Measurements from ENCODE around the gene CA10.

The CA10 gene

DNA sequence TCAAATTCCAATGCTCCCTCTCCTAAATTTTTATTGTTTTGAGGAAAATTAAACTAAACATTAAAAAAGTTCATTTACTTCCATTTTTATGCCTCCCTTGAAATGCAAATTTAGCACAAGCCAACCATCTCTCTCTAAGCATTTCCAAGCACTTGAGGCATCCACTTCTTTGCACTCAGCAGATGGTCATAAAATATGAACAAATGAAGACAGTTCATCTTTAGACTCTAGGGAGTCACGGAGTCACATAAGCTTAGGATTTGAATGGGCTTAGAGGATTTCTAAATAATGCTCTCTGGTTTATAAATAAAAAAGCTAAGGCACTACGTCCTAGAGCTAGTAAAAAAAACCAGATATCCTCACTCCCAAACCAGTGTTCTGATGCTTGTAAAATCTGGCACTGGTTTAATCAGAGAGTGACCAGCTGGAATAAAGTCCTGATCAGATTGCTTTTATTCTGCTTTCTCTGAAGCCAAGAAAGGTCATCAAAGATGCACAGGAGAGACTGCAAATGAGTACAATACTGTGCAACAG lies 204.2 kb downstream of the CA10 start:
- no peak overlapping the region for H3K9ac ChIP-seq (ENCODE audit: low read depth, low read length, poor library complexity)
- H3K4me3 ChIP-seq (ENCODE audit: low read length in 2 of 2): no peak overlapping the region

DNA sequence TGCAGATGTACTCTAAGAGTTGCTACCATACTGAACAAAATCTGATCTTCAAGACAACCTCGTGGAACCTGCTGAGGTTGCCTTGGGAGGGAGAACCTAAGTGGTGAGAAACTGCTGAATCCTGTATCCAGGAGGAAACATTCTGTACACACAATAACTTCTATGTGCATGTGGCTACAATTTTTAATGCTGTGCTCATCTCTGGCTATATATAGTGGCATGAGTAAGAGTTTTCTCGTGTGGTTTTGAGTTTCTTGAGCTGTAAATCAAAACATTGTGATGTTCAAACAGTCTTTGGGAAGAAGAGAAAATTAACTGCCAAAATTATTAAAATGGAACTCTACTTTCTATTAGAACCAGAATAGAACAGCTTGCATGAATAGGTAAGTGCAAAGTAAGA lies 206.8 kb downstream of the CA10 start:
- H3K23ac ChIP-seq (ENCODE audit: low read depth, low read length, poor library complexity): no peak overlapping the region
- H2BK5ac ChIP-seq (ENCODE audit: low read length): no peak overlapping the region
- H3K4ac ChIP-seq (ENCODE audit: low read length): no peak overlapping the region
- no peak overlapping the region for H3K14ac ChIP-seq (ENCODE audit: low read length)
- H3K18ac ChIP-seq (ENCODE audit: low read length): no peak overlapping the region
- no peak overlapping the region for H4K91ac ChIP-seq (ENCODE audit: low read depth, low read length, poor library complexity)
- H2BK15ac ChIP-seq (ENCODE audit: low read length): no peak overlapping the region
- no peaks in the 10 kb centered on the region for H3K36me3 ChIP-seq (replicated peaks in 1 of 2; ENCODE audit: control insufficient read depth in 2 of 2, insufficient read depth in 2 of 2, low read length in 2 of 2)
- H2BK120ac ChIP-seq (ENCODE audit: low read depth, low read length): no peak overlapping the region
- no peak overlapping the region for H2BK12ac ChIP-seq (ENCODE audit: low read length)
- DNase-seq (ENCODE audit: low spot score): no peak
- no peak overlapping the region for H3K27ac ChIP-seq (replicated peaks; ENCODE audit: low read length)
- H3K4me3 ChIP-seq (ENCODE audit: low read length in 2 of 2): no peak overlapping the region
- H3K4me1 ChIP-seq (ENCODE audit: control insufficient read depth in 2 of 2, insufficient read depth in 1 of 2, low read depth in 1 of 2, low read length in 2 of 2): peaks cover 0 to 2% of the 10 kb centered on the region in 2 donors
- H3K9me3 ChIP-seq (replicated peaks in 1 of 2; ENCODE audit: control insufficient read depth in 2 of 2, insufficient read depth in 1 of 2, low read depth in 1 of 2, low read length in 2 of 2): no peaks in the 10 kb centered on the region
- H2AK5ac ChIP-seq (ENCODE audit: low read depth, low read length): no peak overlapping the region
- no peaks in the 10 kb centered on the region for H3K79me1 ChIP-seq (ENCODE audit: low read depth, low read length)
- H3K4me2 ChIP-seq (ENCODE audit: insufficient read depth, low read length, poor library complexity, severe bottlenecking): no peak overlapping the region
- no peaks in the 10 kb centered on the region for H3K27me3 ChIP-seq (ENCODE audit: control insufficient read depth in 3 of 3, insufficient read depth in 3 of 3, low read depth in 1 of 3, low read length in 3 of 3)
- H3K9ac ChIP-seq (ENCODE audit: low read depth, low read length, poor library complexity): no peak overlapping the region
- no CpG with 5 or more reads among the region's 2 CpGs for WGBS, 2 donors (ENCODE audit: extremely low coverage in 2 of 2, insufficient read length in 2 of 2, insufficient replicate concordance in 1 of 2)
- no peak overlapping the region for H2AFZ ChIP-seq (ENCODE audit: low read length)
- H4K8ac ChIP-seq (ENCODE audit: low read depth, low read length): no peak overlapping the region

More for the DNA sequence above, 204.2 kb downstream of the CA10 start:
- Histone ChIP-seq H3K4me2 (ENCODE audit: insufficient read depth, low read length, poor library complexity, severe bottlenecking) (no peak overlapping the region), H3K4me1 (ENCODE audit: control insufficient read depth in 2 of 2, insufficient read depth in 1 of 2, low read depth in 1 of 2, low read length in 2 of 2) (peaks cover 0 to 3% of the 10 kb centered on the region in 2 donors), H2BK120ac (ENCODE audit: low read depth, low read length) (no peak overlapping the region), H2BK15ac (ENCODE audit: low read length) (no peak overlapping the region), H3K18ac (ENCODE audit: low read length) (no peak overlapping the region), H4K8ac (ENCODE audit: low read depth, low read length) (no peak overlapping the region), H3K9me3 (replicated peaks in 1 of 2; ENCODE audit: control insufficient read depth in 2 of 2, insufficient read depth in 1 of 2, low read depth in 1 of 2, low read length in 2 of 2) (no peaks in the 10 kb centered on the region), H2BK12ac (ENCODE audit: low read length) (no peak overlapping the region), H3K36me3 (replicated peaks in 1 of 2; ENCODE audit: control insufficient read depth in 2 of 2, insufficient read depth in 2 of 2, low read length in 2 of 2) (no peaks in the 10 kb centered on the region), H3K27me3 (ENCODE audit: control insufficient read depth in 3 of 3, insufficient read depth in 3 of 3, low read depth in 1 of 3, low read length in 3 of 3) (no peaks in the 10 kb centered on the region), H3K79me1 (ENCODE audit: low read depth, low read length) (no peaks in the 10 kb centered on the region), H2BK5ac (ENCODE audit: low read length) (no peak overlapping the region), H4K91ac (ENCODE audit: low read depth, low read length, poor library complexity) (no peak overlapping the region), H3K27ac (replicated peaks; ENCODE audit: low read length) (no peak overlapping the region), H3K23ac (ENCODE audit: low read depth, low read length, poor library complexity) (no peak overlapping the region), H3K4ac (ENCODE audit: low read length) (no peak overlapping the region), H2AK5ac (ENCODE audit: low read depth, low read length) (no peak overlapping the region), H3K14ac (ENCODE audit: low read length) (no peak overlapping the region), H2AFZ (ENCODE audit: low read length) (no peak overlapping the region)
- WGBS, 2 donors (ENCODE audit: extremely low coverage in 2 of 2, insufficient read length in 2 of 2, insufficient replicate concordance in 1 of 2): no CpG with 5 or more reads among the region's 2 CpGs
- no peak for DNase-seq (ENCODE audit: low spot score)

DNA sequence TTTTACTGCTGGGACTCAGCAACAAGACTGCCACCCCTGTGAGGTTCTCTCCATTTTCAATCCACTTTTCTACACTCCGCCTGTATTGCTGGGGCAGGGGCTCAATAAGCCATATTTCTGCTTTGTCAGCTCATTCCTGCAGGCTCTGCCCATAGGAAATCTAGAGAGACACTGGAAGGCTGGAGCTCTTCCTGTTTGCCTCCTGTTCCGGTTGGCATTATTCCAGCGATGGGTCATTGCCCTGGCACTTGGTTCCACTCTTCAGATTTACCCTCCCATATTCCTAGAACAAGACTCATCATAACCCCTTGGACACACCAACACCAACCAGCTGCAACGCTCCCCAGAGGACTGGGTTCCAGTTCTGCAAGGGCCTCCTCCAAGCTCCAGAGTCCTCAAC lies 210.4 kb downstream of the CA10 start:
- no peak overlapping the region for H4K91ac ChIP-seq (ENCODE audit: low read depth, low read length, poor library complexity)
- H3K9ac ChIP-seq (ENCODE audit: low read depth, low read length, poor library complexity): no peak overlapping the region
- no peak overlapping the region for H3K4me3 ChIP-seq (ENCODE audit: low read length in 2 of 2)
- H3K27me3 ChIP-seq (ENCODE audit: control insufficient read depth in 3 of 3, insufficient read depth in 3 of 3, low read depth in 1 of 3, low read length in 3 of 3): no peaks in the 10 kb centered on the region
- H2AK5ac ChIP-seq (ENCODE audit: low read depth, low read length): no peak overlapping the region
- no peak overlapping the region for H2AFZ ChIP-seq (ENCODE audit: low read length)
- no peaks in the 10 kb centered on the region for H3K9me3 ChIP-seq (replicated peaks in 1 of 2; ENCODE audit: control insufficient read depth in 2 of 2, insufficient read depth in 1 of 2, low read depth in 1 of 2, low read length in 2 of 2)
- H3K23ac ChIP-seq (ENCODE audit: low read depth, low read length, poor library complexity): no peak overlapping the region
- H2BK120ac ChIP-seq (ENCODE audit: low read depth, low read length): no peak overlapping the region
- H2BK12ac ChIP-seq (ENCODE audit: low read length): no peak overlapping the region
- no peak overlapping the region for H4K8ac ChIP-seq (ENCODE audit: low read depth, low read length)
- no peaks in the 10 kb centered on the region for H3K79me1 ChIP-seq (ENCODE audit: low read depth, low read length)
- no peak overlapping the region for H3K18ac ChIP-seq (ENCODE audit: low read length)
- no peak overlapping the region for H3K4ac ChIP-seq (ENCODE audit: low read length)
- H2BK5ac ChIP-seq (ENCODE audit: low read length): no peak overlapping the region
- H3K36me3 ChIP-seq (replicated peaks in 1 of 2; ENCODE audit: control insufficient read depth in 2 of 2, insufficient read depth in 2 of 2, low read length in 2 of 2): no peaks in the 10 kb centered on the region
- WGBS, 2 donors (ENCODE audit: extremely low coverage in 2 of 2, insufficient read length in 2 of 2, insufficient replicate concordance in 1 of 2): no CpG with 5 or more reads among the region's 4 CpGs
- no peak overlapping the region for H2BK15ac ChIP-seq (ENCODE audit: low read length)
- no peak overlapping the region for H3K4me2 ChIP-seq (ENCODE audit: insufficient read depth, low read length, poor library complexity, severe bottlenecking)
- no peak overlapping the region for H3K27ac ChIP-seq (replicated peaks; ENCODE audit: low read length)
- H3K4me1 ChIP-seq (ENCODE audit: control insufficient read depth in 2 of 2, insufficient read depth in 1 of 2, low read depth in 1 of 2, low read length in 2 of 2): no peaks in the 10 kb centered on the region
- H3K14ac ChIP-seq (ENCODE audit: low read length): no peak overlapping the region
- no peak for DNase-seq (ENCODE audit: low spot score)

DNA sequence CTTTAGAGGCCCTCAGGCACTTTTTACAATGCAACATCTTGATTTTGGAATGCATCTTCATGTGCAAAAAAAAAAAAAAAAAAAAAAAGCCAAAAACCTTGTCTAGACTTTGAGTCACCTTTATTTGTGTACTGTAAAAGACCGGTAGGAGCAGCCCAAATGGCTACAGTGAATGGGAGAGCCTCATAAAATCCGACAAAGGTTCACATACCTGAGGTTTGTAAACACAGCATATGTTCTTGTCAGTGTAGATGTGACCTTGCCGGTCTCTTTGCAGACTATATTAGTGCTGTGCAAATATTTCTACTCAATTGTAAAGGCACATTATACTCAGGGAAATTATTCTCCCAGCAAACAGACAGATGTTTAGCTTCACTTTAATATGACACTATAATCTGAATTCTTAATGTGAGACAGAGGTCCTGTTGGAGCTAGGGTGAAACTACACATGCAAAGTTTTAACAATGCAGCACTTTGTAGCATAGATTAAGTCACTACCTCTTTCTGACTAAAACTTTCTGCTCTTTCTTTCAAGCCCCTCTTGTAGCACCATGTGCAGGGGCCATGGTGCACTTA lies 211.3 kb downstream of the CA10 start:
- Histone ChIP-seq H3K9ac (ENCODE audit: low read depth, low read length, poor library complexity) (no peak overlapping the region), H3K4me1 (ENCODE audit: control insufficient read depth in 2 of 2, insufficient read depth in 1 of 2, low read depth in 1 of 2, low read length in 2 of 2) (no peaks in the 10 kb centered on the region), H2AK5ac (ENCODE audit: low read depth, low read length) (no peak overlapping the region), H3K18ac (ENCODE audit: low read length) (no peak overlapping the region), H3K4me2 (ENCODE audit: insufficient read depth, low read length, poor library complexity, severe bottlenecking) (no peak overlapping the region), H2BK5ac (ENCODE audit: low read length) (no peak overlapping the region), H3K27ac (replicated peaks; ENCODE audit: low read length) (no peak overlapping the region), H2BK15ac (ENCODE audit: low read length) (no peak overlapping the region), H2AFZ (ENCODE audit: low read length) (no peak overlapping the region), H3K36me3 (replicated peaks in 1 of 2; ENCODE audit: control insufficient read depth in 2 of 2, insufficient read depth in 2 of 2, low read length in 2 of 2) (no peaks in the 10 kb centered on the region), H4K8ac (ENCODE audit: low read depth, low read length) (no peak overlapping the region), H2BK120ac (ENCODE audit: low read depth, low read length) (no peak overlapping the region), H3K4ac (ENCODE audit: low read length) (no peak overlapping the region), H3K9me3 (replicated peaks in 1 of 2; ENCODE audit: control insufficient read depth in 2 of 2, insufficient read depth in 1 of 2, low read depth in 1 of 2, low read length in 2 of 2) (no peaks in the 10 kb centered on the region), H3K23ac (ENCODE audit: low read depth, low read length, poor library complexity) (no peak overlapping the region), H3K4me3 (ENCODE audit: low read length in 2 of 2) (no peak overlapping the region), H3K14ac (ENCODE audit: low read length) (no peak overlapping the region), H4K91ac (ENCODE audit: low read depth, low read length, poor library complexity) (no peak overlapping the region), H3K27me3 (ENCODE audit: control insufficient read depth in 3 of 3, insufficient read depth in 3 of 3, low read depth in 1 of 3, low read length in 3 of 3) (no peaks in the 10 kb centered on the region), H2BK12ac (ENCODE audit: low read length) (no peak overlapping the region), H3K79me1 (ENCODE audit: low read depth, low read length) (no peaks in the 10 kb centered on the region)
- DNase-seq (ENCODE audit: low spot score): no peak
- no CpG with 5 or more reads among the region's 3 CpGs for WGBS, 2 donors (ENCODE audit: extremely low coverage in 2 of 2, insufficient read length in 2 of 2, insufficient replicate concordance in 1 of 2)
